ENCODE measurements around the gene CCDC188.

- TF ChIP-seq CTCF (IDR thresholded peaks at IDR 0.05; ENCODE audit: poor library complexity, severe bottlenecking) (no peak), EZH2 (IDR thresholded peaks at IDR 0.05; ENCODE audit: borderline replicate concordance, insufficient read depth, low read length, poor library complexity, severe bottlenecking) (no peak), REST (IDR thresholded peaks at IDR 0.05; ENCODE audit: borderline replicate concordance) (no peak), POLR2AphosphoS5 (IDR thresholded peaks at IDR 0.05) (no peak), MXI1 (conservative IDR thresholded peaks at IDR 0.05; ENCODE audit: poor library complexity, severe bottlenecking) (no peak), SMC3 (conservative IDR thresholded peaks at IDR 0.05; ENCODE audit: poor library complexity) (no peak), EP300 (conservative IDR thresholded peaks at IDR 0.05; ENCODE audit: poor library complexity, severe bottlenecking) (no peak), TAF1 (IDR thresholded peaks at IDR 0.05; ENCODE audit: low read depth) (no peak), RAD21 (conservative IDR thresholded peaks at IDR 0.05) (no peak)
Observed at GRCh38 chr22:20166703-20167102, 15.8 kb upstream of the CCDC188 start.

Data from neural cell (in vitro differentiated cells).